Ishikawa (cell line): ENCODE data around the gene ZNF483.

ENCODE experiments used
- CEBPB ChIP-seq: IDR thresholded peaks from 2 replicates; pipeline ENCODE4 v1.6.1; 2012
- CREB1 ChIP-seq: IDR thresholded peaks from 2 replicates; pipeline ENCODE4 v1.6.1; 2012; ENCODE audit warnings: low read depth
- EGR1 ChIP-seq: IDR thresholded peaks from 2 replicates; pipeline ENCODE4 v1.6.1; 2012
- EP300 ChIP-seq: IDR thresholded peaks from 2 replicates; pipeline ENCODE4 v1.6.1; 2012; ENCODE audit warnings: borderline replicate concordance
- FOXM1 ChIP-seq: IDR thresholded peaks from 2 replicates; pipeline ENCODE4 v1.6.1; 2012; ENCODE audit warnings: low read depth, borderline replicate concordance
- MAX ChIP-seq: IDR thresholded peaks from 2 replicates; pipeline ENCODE4 v1.6.1; 2012
- RAD21 ChIP-seq: IDR thresholded peaks from 2 replicates; pipeline ENCODE4 v1.6.1; 2012; ENCODE audit warnings: low read depth
- REST ChIP-seq: IDR thresholded peaks from 2 replicates; pipeline ENCODE4 v1.6.1; 2012; ENCODE audit warnings: low read depth, mild to moderate bottlenecking
- TAF1 ChIP-seq: IDR thresholded peaks from 2 replicates; pipeline ENCODE4 v1.6.1; 2012; ENCODE audit warnings: low read depth, mild to moderate bottlenecking
- TEAD4 ChIP-seq: IDR thresholded peaks from 2 replicates; pipeline ENCODE4 v1.6.1; 2012
- USF1 ChIP-seq: IDR thresholded peaks from 2 replicates; pipeline ENCODE4 v1.6.1; 2012
- YY1 ChIP-seq: IDR thresholded peaks from 2 replicates; pipeline ENCODE4 v1.6.1; 2012; ENCODE audit warnings: low read depth
- ZBTB7A ChIP-seq: IDR thresholded peaks from 2 replicates; pipeline ENCODE4 v1.6.1; 2012; ENCODE audit warnings: low read depth

GRCh38 chr9:111559000-111559610 is 34.1 kb downstream of the ZNF483 start:
- TF ChIP-seq CEBPB: no peak
- no peak for TF ChIP-seq MAX
- no peak for TF ChIP-seq ZBTB7A
- no peak for TF ChIP-seq TAF1
- TF ChIP-seq REST: no peak
- no peak for TF ChIP-seq EP300
- TF ChIP-seq CREB1: no peak
- TF ChIP-seq YY1: no peak
- TF ChIP-seq TEAD4: no peak
- no peak for TF ChIP-seq EGR1
- no peak for TF ChIP-seq RAD21
- TF ChIP-seq FOXM1: no peak
- TF ChIP-seq USF1: no peak
